Loucy (cell line): ENCODE measurements around the gene ACE2.

Experiments used
- CTCF ChIP-seq: fragments of 200-600 bp; sonication (generic); conservative IDR thresholded peaks from 2 replicates; pipeline ENCODE4 v1.5.1; 2014; ENCODE audit warnings: mild to moderate bottlenecking, antibody characterized with exemption, low read length
- EZH2phosphoT487 ChIP-seq: fragments of 200-600 bp; IDR thresholded peaks from 2 replicates; pipeline ENCODE4 v1.6.1; 2018; ENCODE audit warnings: antibody characterized with exemption, mild to moderate bottlenecking, moderate library complexity, borderline replicate concordance

- TF ChIP-seq CTCF = peak; percentile 33; the same call in 1 of the 2 replicates
- TF ChIP-seq EZH2phosphoT487 = no peak
Measured at GRCh38 chrX:15566244-15566643, 34.5 kb downstream of the ACE2 start.
